ENCODE measurements around the gene EML4. TPM values are rescaled to one million over a fixed set of nuclear protein-coding genes. Genes with fewer than 3 reads are reported as not detected.
"Not testable (repeated sequence)": the region's sequence is repeated elsewhere in the genome, so short reads cannot be mapped to it uniquely, and the experiment has no call there.

Gene EML4
- total RNA-seq, 1 donor from 2014 or later: 56.7 TPM

- Mint-ChIP-seq H3K4me3 (no peak overlapping the region), H3K27ac (no peak overlapping the region), H3K4me1 (ENCODE audit: low read depth) (peaks cover 26% of the 10 kb centered on the region), H3K9me3 (no peaks in the 10 kb centered on the region), H3K36me3 (ENCODE audit: low read depth) (peaks cover 47% of the 10 kb centered on the region), H3K27me3 (ENCODE audit: insufficient read depth) (no peaks in the 10 kb centered on the region)
- intact Hi-C loops (cut with micrococcal nuclease): no loop called here
- no peak for DNase-seq (ENCODE audit: low spot score)
Measured at GRCh38 chr2:42337356-42337820, 168.2 kb downstream of the EML4 start.

DNA sequence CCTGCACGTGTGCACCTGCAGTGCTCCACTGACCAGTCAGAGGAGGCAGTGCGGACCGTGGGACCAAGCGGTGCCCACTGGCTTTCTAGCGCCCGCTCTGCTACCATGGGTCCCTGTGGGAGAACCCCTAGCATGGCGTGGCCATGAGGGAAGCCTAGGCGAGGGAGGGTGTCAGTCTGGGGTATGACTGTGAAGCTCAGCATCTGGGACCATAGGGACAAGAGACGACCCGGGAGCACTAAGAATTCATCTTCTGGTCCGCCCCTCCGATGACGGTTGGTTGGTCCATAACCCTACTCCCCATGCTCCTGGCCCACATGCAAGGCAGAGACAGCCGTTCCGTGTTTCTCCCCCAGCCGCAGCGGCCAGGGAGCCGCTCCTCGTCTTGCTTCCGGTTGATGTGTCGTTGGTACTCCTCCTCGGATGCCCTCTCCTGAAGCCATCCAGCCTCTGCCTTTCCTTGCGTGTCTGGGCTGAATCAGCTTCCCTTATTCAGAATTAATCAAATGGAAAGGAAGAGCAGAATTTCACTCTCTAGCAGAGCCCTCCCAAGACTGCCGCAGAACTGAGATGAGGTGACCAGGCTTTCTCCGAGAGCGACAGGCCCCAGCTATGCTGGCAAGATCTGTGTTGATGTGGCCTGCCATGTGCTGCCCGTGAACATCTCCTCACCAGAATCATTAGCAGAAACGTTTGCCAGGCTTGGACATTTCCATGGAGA lies 168.9 kb downstream of the EML4 start:
- H3K9me3 Mint-ChIP-seq: no peaks in the 10 kb centered on the region
- no peak overlapping the region for H3K4me3 Mint-ChIP-seq
- no peak overlapping the region for H3K27ac Mint-ChIP-seq
- intact Hi-C loops (cut with micrococcal nuclease): no loop called here
- no peak for DNase-seq (ENCODE audit: low spot score)
- peaks cover 31% of the 10 kb centered on the region for H3K4me1 Mint-ChIP-seq (ENCODE audit: low read depth)
- peaks cover 44% of the 10 kb centered on the region for H3K36me3 Mint-ChIP-seq (ENCODE audit: low read depth)
- H3K27me3 Mint-ChIP-seq (ENCODE audit: insufficient read depth): no peaks in the 10 kb centered on the region

DNA sequence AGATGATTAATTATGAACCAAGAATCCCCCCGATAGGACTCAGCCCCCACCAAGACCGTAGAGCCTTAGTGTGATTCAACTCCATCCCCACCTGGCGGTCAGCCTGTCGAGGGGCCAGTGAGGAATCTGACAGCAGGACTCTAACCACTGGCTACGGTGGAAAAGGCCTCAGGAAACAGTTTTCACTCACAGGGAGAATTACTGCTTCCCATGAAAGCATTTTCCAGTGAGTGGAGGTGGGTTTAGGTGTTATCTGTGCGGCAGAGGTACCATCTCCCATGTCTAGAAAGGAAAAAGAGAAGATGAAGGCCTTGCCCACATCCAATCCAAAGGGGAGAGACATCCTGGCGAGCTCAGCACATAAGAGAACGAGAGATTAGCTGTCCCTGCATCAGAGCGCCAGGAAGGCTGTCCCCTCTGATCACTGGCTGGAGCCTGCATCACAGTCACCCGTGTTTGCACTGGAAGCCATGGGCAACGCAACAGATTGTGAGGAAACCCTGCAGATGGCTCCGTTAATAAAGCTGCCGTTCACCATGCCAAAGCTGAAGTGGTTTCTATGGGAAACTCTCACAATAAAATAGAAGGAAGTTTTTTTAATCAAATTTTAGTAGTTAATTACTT lies 169.5 kb downstream of the EML4 start:
- H3K27ac Mint-ChIP-seq: no peak overlapping the region
- H3K9me3 Mint-ChIP-seq: no peaks in the 10 kb centered on the region
- H3K4me3 Mint-ChIP-seq: no peak overlapping the region
- DNase-seq (ENCODE audit: low spot score): no peak
- peaks cover 38% of the 10 kb centered on the region for H3K4me1 Mint-ChIP-seq (ENCODE audit: low read depth)
- no peaks in the 10 kb centered on the region for H3K27me3 Mint-ChIP-seq (ENCODE audit: insufficient read depth)
- peaks cover 44% of the 10 kb centered on the region for H3K36me3 Mint-ChIP-seq (ENCODE audit: low read depth)
- intact Hi-C loops (cut with micrococcal nuclease): no loop called here

GRCh38 chr2:42339191-42339912 lies 170.2 kb downstream of the EML4 start:
- Mint-ChIP-seq H3K27ac (peak overlapping the region; percentile 47), H3K4me3 (no peak overlapping the region), H3K27me3 (ENCODE audit: insufficient read depth) (no peaks in the 10 kb centered on the region), H3K9me3 (no peaks in the 10 kb centered on the region), H3K4me1 (ENCODE audit: low read depth) (peaks cover 39% of the 10 kb centered on the region), H3K36me3 (ENCODE audit: low read depth) (peaks cover 44% of the 10 kb centered on the region)
- intact Hi-C loops (cut with micrococcal nuclease): no loop called here
- DNase-seq (ENCODE audit: low spot score): no peak

DNA sequence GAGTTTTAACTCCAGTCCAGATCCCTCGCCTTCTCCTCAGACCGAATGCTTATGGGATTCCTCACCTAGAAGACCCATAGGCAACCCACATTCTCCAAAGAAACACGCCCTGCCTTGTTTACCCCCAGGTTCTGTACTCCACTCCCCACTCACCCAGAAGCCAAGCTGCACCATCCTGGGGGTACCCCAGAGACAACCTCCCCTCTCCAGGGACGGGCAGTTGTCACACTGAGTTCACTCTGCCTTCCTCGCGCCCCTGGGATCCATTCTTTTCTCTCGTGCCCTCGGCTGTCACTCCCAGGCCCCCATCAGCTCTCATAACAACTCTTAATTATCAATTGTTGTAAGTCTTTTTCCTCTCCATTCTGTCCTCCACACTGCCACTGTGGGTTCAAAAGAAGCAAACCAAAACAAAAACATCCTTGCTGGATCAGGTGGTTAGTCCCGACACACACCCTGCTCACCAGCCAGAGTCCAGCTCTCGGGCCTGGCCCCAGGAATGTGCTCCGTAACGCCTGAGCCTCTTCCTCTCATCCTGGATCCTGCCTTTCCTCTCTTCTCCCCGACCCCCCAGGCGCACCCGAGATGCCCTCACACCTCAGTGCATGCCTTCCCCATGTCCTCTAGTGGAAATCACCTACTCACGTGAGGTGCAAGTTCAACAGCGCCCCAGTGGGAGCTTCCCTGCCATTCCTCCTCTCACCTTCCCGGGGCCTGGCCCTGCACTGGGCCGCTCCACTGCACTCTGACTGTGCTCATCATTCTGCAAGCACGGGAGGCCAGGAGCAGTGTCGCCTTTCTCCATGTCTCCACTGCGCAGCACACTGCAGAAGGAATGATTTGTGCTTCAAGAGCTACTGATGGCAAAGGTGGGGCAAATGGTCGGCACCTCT lies 171.1 kb downstream of the EML4 start:
- no peak overlapping the region for H3K4me3 Mint-ChIP-seq
- no peaks in the 10 kb centered on the region for H3K27me3 Mint-ChIP-seq (ENCODE audit: insufficient read depth)
- intact Hi-C loops (cut with micrococcal nuclease): no loop called here
- peak overlapping the region; percentile 47 for H3K27ac Mint-ChIP-seq
- H3K9me3 Mint-ChIP-seq: no peaks in the 10 kb centered on the region
- peaks cover 39% of the 10 kb centered on the region for H3K4me1 Mint-ChIP-seq (ENCODE audit: low read depth)
- DNase-seq (ENCODE audit: low spot score): no peak
- peaks cover 43% of the 10 kb centered on the region for H3K36me3 Mint-ChIP-seq (ENCODE audit: low read depth)

DNA sequence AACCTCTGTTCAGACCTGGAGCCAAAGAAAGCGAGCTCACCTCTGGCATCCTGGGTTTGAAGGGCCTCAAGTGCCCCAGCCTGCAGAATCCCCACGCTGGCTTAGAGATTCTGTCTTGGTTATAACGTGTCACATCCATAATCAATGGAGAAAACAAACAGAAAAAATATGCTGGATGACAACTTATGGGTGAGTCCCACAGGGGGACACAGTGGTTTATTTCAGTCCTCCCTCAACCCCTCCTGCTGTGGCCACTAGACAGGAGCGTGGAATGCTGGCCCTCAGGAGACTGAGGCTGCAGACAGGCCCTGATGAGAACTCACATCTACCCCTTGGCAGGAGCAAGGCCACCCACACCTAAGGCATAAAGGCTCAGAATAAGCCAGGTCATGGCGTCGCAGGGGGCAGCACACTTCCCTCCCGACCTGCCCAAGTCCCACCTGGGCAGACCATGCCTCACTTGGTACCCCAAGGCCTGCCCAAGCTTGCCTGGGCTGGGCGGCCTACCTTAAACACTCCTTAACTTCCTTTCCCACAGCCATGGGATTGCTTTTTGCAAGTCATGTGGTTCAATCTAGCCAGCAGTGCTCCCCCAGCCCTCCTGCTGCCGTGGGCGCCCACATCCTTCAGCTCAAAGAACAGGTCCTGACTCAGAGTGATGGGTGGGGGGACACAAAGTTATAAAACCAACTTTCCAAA lies 171.9 kb downstream of the EML4 start:
- H3K27ac Mint-ChIP-seq: peak overlapping the region; percentile 58
- no peak overlapping the region for H3K4me3 Mint-ChIP-seq
- no peak for DNase-seq (ENCODE audit: low spot score)
- no peaks in the 10 kb centered on the region for H3K9me3 Mint-ChIP-seq
- H3K27me3 Mint-ChIP-seq (ENCODE audit: insufficient read depth): no peaks in the 10 kb centered on the region
- intact Hi-C loops (cut with micrococcal nuclease): no loop called here
- H3K4me1 Mint-ChIP-seq (ENCODE audit: low read depth): peaks cover 39% of the 10 kb centered on the region
- peaks cover 41% of the 10 kb centered on the region for H3K36me3 Mint-ChIP-seq (ENCODE audit: low read depth)

- no peaks in the 10 kb centered on the region for H3K9me3 Mint-ChIP-seq
- H3K27ac Mint-ChIP-seq: peak overlapping the region; percentile 82
- H3K4me3 Mint-ChIP-seq: no peak overlapping the region
- DNase-seq (ENCODE audit: low spot score): no peak
- no peaks in the 10 kb centered on the region for H3K27me3 Mint-ChIP-seq (ENCODE audit: insufficient read depth)
- H3K36me3 Mint-ChIP-seq (ENCODE audit: low read depth): peaks cover 34% of the 10 kb centered on the region
- intact Hi-C loops (cut with micrococcal nuclease): no loop called here
- peaks cover 39% of the 10 kb centered on the region for H3K4me1 Mint-ChIP-seq (ENCODE audit: low read depth)
Measured at GRCh38 chr2:42342061-42342794, 173.1 kb downstream of the EML4 start.

GRCh38 chr2:42342795-42343241 lies 173.7 kb downstream of the EML4 start:
- DNase-seq (ENCODE audit: low spot score): no peak
- H3K9me3 Mint-ChIP-seq: no peaks in the 10 kb centered on the region
- peaks cover 32% of the 10 kb centered on the region for H3K36me3 Mint-ChIP-seq (ENCODE audit: low read depth)
- no peak overlapping the region for H3K4me3 Mint-ChIP-seq
- H3K27ac Mint-ChIP-seq: peak overlapping the region; percentile 49
- peaks cover 39% of the 10 kb centered on the region for H3K4me1 Mint-ChIP-seq (ENCODE audit: low read depth)
- intact Hi-C loops (cut with micrococcal nuclease): no loop called here
- no peaks in the 10 kb centered on the region for H3K27me3 Mint-ChIP-seq (ENCODE audit: insufficient read depth)

- intact Hi-C loops (cut with micrococcal nuclease): no loop called here
- Mint-ChIP-seq H3K4me1 (ENCODE audit: low read depth) (peaks cover 31% of the 10 kb centered on the region), H3K9me3 (no peaks in the 10 kb centered on the region), H3K4me3 (no peak overlapping the region), H3K36me3 (ENCODE audit: low read depth) (peaks cover 44% of the 10 kb centered on the region), H3K27ac (no peak overlapping the region), H3K27me3 (ENCODE audit: insufficient read depth) (no peaks in the 10 kb centered on the region)
- DNase-seq (ENCODE audit: low spot score): no peak
Measured at GRCh38 chr2:42345986-42346385, 176.8 kb downstream of the EML4 start.

GRCh38 chr2:42346856-42347255 lies 177.7 kb downstream of the EML4 start:
- intact Hi-C loops (cut with micrococcal nuclease); H3K27me3 Mint-ChIP-seq (ENCODE audit: insufficient read depth); H3K9me3 Mint-ChIP-seq; DNase-seq (ENCODE audit: low spot score); H3K27ac Mint-ChIP-seq; H3K4me3 Mint-ChIP-seq: not testable (repeated sequence)
- H3K4me1 Mint-ChIP-seq (ENCODE audit: low read depth): peaks cover 24% of the 10 kb centered on the region
- H3K36me3 Mint-ChIP-seq (ENCODE audit: low read depth): peaks cover 43% of the 10 kb centered on the region

DNA sequence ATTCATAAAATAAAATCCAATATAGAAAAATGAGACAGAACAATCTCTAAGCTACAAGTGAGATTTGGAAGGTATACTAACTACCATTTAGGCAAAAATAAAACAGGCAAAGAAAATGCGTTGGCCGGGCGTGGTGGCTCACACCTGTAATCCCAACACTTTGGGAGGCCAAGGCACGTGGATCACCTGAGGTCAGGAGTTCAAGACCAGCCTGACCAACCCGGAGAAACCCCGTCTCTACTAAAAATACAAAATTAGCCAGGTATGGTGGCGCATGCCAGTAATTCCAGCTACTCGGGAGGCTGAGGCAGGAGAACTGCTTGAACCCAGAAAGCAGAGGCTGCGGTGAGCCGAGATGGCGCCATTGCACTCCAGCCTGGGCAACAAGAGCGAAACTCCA lies 178.4 kb downstream of the EML4 start:
- Mint-ChIP-seq H3K36me3 (ENCODE audit: low read depth) (peaks cover 40% of the 10 kb centered on the region), H3K4me1 (ENCODE audit: low read depth) (peaks cover 17% of the 10 kb centered on the region)
- DNase-seq (ENCODE audit: low spot score); H3K27me3 Mint-ChIP-seq (ENCODE audit: insufficient read depth); H3K9me3 Mint-ChIP-seq; H3K4me3 Mint-ChIP-seq; intact Hi-C loops (cut with micrococcal nuclease); H3K27ac Mint-ChIP-seq: not testable (repeated sequence)
